Kasumi-1 (cell line): ENCODE data around the gene COTL1.

Experiments
- DNase-seq, 2 experiments: peaks; one replicate each; lab custom pipeline; 2025; lab: John Stamatoyannopoulos, UW

COTL1 gene

GRCh38 chr16:84596161-84596560, 21.7 kb downstream of the COTL1 start:
- no peak for DNase-seq

GRCh38 chr16:84595052-84595481, 22.8 kb downstream of the COTL1 start:
- no peak for DNase-seq

GRCh38 chr16:84594725-84595038, 23.2 kb downstream of the COTL1 start:
- no peak for DNase-seq

GRCh38 chr16:84593825-84594724, 23.8 kb downstream of the COTL1 start:
- no peak for DNase-seq

GRCh38 chr16:84592718-84593117, 25.2 kb downstream of the COTL1 start:
- DNase-seq: no peak

GRCh38 chr16:84589975-84590719, 27.7 kb downstream of the COTL1 start:
- no peak for DNase-seq

- DNase-seq: no peak
Measured at GRCh38 chr16:84588991-84589390, 28.9 kb downstream of the COTL1 start.

- no peak for DNase-seq
Measured at GRCh38 chr16:84585886-84586285, 32.0 kb downstream of the COTL1 start.

- DNase-seq: no peak
Measured at GRCh38 chr16:84585467-84585866, 32.4 kb downstream of the COTL1 start.

- no peak for DNase-seq
Measured at GRCh38 chr16:84584678-84585077, 33.2 kb downstream of the COTL1 start.

GRCh38 chr16:84583995-84584394, 33.9 kb downstream of the COTL1 start:
- no peak for DNase-seq

GRCh38 chr16:84582958-84583516, 34.8 kb downstream of the COTL1 start:
- DNase-seq: no peak

- DNase-seq: no peak
Measured at GRCh38 chr16:84581158-84581557, 36.7 kb downstream of the COTL1 start.

- no peak for DNase-seq
Measured at GRCh38 chr16:84579936-84580335, 37.9 kb downstream of the COTL1 start.

GRCh38 chr16:84578538-84579126, 39.2 kb downstream of the COTL1 start:
- DNase-seq: no peak

GRCh38 chr16:84577034-84577803, 40.7 kb downstream of the COTL1 start:
- no peak for DNase-seq

GRCh38 chr16:84575914-84576313, 42.0 kb downstream of the COTL1 start:
- DNase-seq: no peak

- DNase-seq: no peak
Measured at GRCh38 chr16:84574191-84574590, 43.7 kb downstream of the COTL1 start.

- no peak for DNase-seq
Measured at GRCh38 chr16:84572096-84572495, 45.8 kb downstream of the COTL1 start.

GRCh38 chr16:84571506-84571905, 46.4 kb downstream of the COTL1 start:
- no peak for DNase-seq

GRCh38 chr16:84570739-84571403, 47.0 kb downstream of the COTL1 start:
- no peak for DNase-seq
